ENCODE measurements around the gene UGT1A7.

DNA sequence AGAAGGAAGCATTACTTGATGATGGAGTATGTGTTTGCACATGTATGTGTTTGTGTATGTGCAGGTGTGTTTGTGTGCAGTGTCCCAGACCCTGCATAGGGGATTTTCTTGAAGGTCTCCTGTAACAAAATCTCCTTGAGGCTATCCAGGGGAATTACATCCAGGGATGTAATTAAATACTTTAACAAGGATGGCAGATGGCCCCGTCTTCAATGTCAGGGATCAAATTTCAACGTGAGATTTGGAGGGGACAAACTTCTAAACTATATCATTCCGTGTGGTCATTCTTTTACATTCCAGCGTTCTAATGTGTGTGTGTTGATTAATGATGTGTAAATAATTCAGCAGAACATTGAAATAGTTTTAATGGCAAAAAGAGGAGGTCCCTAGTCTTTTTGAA is 6.7 kb upstream of the UGT1A7 start:
- TF ChIP-seq, protein P1, sequence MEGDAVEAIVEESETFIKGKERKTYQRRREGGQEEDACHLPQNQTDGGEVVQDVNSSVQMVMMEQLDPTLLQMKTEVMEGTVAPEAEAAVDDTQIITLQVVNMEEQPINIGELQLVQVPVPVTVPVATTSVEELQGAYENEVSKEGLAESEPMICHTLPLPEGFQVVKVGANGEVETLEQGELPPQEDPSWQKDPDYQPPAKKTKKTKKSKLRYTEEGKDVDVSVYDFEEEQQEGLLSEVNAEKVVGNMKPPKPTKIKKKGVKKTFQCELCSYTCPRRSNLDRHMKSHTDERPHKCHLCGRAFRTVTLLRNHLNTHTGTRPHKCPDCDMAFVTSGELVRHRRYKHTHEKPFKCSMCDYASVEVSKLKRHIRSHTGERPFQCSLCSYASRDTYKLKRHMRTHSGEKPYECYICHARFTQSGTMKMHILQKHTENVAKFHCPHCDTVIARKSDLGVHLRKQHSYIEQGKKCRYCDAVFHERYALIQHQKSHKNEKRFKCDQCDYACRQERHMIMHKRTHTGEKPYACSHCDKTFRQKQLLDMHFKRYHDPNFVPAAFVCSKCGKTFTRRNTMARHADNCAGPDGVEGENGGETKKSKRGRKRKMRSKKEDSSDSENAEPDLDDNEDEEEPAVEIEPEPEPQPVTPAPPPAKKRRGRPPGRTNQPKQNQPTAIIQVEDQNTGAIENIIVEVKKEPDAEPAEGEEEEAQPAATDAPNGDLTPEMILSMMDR (IDR thresholded peaks at IDR 0.05; ENCODE audit: low read depth, low read length, poor library complexity, severe bottlenecking): no peak
- no peak for TF ChIP-seq EZH2phosphoT487 (IDR thresholded peaks at IDR 0.05; ENCODE audit: borderline replicate concordance, low read length)

Measured in DOHH2 (cell line).